ENCODE measurements around the gene KIF18A.

Gene KIF18A

DNA sequence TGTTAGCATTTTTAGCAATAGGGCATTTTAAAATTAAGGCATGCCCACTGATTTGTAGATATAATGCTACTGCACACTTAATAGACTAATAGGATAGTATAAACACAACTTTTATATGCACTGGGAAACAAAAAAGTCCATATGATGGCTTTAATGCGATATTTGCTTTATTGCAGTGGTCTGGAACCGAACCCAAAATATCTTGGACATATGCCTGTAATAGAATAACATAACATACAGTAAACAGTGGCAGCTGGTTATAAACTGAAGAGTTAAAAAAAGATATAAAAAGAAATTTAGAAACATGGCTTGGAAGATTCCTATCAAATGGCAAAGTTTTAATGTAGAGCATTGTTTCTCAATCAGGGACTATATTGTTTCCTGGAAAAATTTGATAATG, 111.9 kb downstream of the KIF18A start:
- DNase-seq (ENCODE audit: low spot score in 2 of 2): no peak
- no peaks in the 10 kb centered on the region for H3K36me3 ChIP-seq (replicated peaks)
- no peaks in the 10 kb centered on the region; the same call in 1 of the 2 replicates for H3K4me1 ChIP-seq
- no peak overlapping the region for H3K4me3 ChIP-seq
- no peaks in the 10 kb centered on the region for H3K9me3 ChIP-seq
- in situ Hi-C loops (cut with MboI; ENCODE audit: low sequenced_read_pairs): no loop called here
- H3K27me3 ChIP-seq (ENCODE audit: low read depth): no peaks in the 10 kb centered on the region

DNA sequence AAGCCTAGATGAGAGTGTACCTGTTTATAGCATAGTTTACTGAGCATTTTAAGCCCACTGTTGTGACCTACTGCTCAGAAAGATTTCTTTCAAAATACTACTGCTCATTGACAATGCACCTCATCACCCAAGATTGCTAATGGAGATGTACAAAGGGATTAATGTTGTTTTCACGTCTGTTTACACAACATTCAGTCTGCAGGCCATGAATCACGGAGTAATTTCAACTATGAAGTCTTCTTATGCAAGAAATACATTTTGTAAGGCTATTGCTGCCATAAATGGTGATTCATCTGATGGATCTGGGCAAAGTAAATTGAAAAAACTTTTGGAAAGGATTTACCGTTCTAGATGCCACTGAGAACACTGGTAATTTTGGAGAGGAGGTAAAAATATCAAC, 112.9 kb downstream of the KIF18A start:
- no peaks in the 10 kb centered on the region; the same call in 1 of the 2 replicates for H3K4me1 ChIP-seq
- H3K36me3 ChIP-seq (replicated peaks): no peaks in the 10 kb centered on the region
- in situ Hi-C loops (cut with MboI; ENCODE audit: low sequenced_read_pairs): no loop called here
- no peak overlapping the region for H3K4me3 ChIP-seq
- H3K9me3 ChIP-seq: no peaks in the 10 kb centered on the region
- DNase-seq (ENCODE audit: low spot score in 2 of 2): no peak
- no peaks in the 10 kb centered on the region for H3K27me3 ChIP-seq (ENCODE audit: low read depth)

DNA sequence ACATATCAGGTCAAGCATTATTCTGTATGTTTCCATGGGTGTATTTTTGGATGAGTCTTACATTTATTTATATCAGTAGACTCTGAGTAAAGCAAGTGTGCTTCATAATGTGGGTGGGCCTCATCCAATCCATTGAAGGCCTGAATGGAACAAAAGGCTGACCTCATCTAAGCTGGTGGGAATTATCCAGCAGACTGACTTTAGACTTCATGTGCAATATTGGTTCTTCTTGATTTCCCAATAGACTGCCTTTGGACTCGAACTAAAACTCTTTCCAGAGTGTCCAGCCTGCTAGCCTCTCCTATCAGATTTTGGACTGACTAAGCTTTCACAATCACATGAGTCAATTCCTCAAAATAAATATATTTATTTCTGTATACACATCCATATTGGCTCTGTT, 116.2 kb downstream of the KIF18A start:
- Histone ChIP-seq H3K36me3 (replicated peaks) (no peaks in the 10 kb centered on the region), H3K9me3 (no peaks in the 10 kb centered on the region), H3K27me3 (ENCODE audit: low read depth) (no peaks in the 10 kb centered on the region), H3K4me1 (no peaks in the 10 kb centered on the region), H3K4me3 (no peak overlapping the region)
- in situ Hi-C loops (cut with MboI; ENCODE audit: low sequenced_read_pairs): no loop called here
- DNase-seq (ENCODE audit: low spot score in 2 of 2): no peak

DNA sequence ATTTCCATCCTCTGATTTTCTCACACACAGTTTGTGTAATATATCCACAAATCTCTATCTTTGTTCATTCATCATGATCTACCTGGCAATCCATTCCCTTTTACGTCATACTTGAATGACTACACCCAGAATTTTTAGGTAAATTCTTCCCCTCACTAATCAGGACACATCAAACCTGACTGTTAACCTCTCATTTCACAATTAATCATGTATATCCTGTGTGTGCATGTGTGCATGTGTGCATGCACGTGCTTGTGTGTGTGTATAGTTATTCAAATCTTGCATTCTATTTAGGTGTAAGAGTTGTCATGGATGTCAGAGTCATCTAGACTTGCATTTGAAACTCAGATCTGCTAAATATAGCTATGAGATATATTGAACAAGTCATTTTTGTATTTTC, 130.4 kb downstream of the KIF18A start:
- Histone ChIP-seq H3K4me3 (no peak overlapping the region), H3K4me1 (no peaks in the 10 kb centered on the region), H3K36me3 (replicated peaks) (no peaks in the 10 kb centered on the region), H3K9me3 (no peaks in the 10 kb centered on the region), H3K27me3 (ENCODE audit: low read depth) (no peaks in the 10 kb centered on the region; the same call in 1 of the 2 replicates)
- in situ Hi-C loops (cut with MboI; ENCODE audit: low sequenced_read_pairs): no loop called here
- no peak for DNase-seq (ENCODE audit: low spot score in 2 of 2)

DNA sequence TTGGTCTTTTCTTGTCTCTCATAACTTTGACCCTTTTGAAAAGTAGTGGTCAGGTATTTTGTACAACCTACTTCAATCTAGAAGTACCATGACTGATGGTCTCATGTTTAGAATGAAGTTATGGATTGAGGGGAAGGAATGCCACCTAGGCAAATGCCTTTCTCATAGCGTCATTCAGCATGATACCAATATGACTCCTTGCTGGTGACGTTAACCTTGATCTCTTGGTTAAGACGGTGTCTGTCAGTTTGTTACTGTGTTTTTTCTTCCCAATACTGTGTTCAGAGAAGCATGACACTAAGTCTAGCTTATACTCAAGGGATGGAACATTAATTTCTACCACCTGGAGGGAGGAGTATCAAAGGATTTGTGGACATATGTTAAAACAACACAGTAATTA, 130.9 kb downstream of the KIF18A start:
- Histone ChIP-seq H3K4me3 (no peak overlapping the region), H3K4me1 (no peaks in the 10 kb centered on the region), H3K36me3 (replicated peaks) (no peaks in the 10 kb centered on the region), H3K9me3 (no peaks in the 10 kb centered on the region), H3K27me3 (ENCODE audit: low read depth) (no peaks in the 10 kb centered on the region; the same call in 1 of the 2 replicates)
- in situ Hi-C loops (cut with MboI; ENCODE audit: low sequenced_read_pairs): no loop called here
- DNase-seq (ENCODE audit: low spot score in 2 of 2): no peak

DNA sequence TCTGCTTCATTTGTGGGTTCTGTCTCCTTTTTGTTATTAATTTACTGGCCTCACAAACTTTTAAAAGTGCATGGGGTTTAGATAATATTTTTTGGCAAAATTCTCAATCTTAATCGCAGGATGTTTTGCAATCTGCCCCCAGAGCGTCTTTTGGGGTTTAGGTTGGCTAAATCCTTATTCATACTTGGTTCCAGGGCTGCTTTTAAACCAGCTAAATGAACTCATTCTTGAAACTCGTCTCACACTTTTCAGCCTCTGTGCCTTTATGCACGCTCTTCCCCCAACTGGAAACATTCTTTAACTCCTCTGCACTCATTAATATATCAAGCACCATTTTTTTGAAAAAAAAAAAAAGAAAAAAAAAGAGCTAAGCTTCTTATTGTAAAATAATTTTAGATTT, 131.7 kb downstream of the KIF18A start:
- Histone ChIP-seq H3K27me3 (ENCODE audit: low read depth) (no peaks in the 10 kb centered on the region; the same call in 1 of the 2 replicates), H3K9me3 (no peaks in the 10 kb centered on the region), H3K4me1 (no peaks in the 10 kb centered on the region), H3K4me3 (no peak overlapping the region), H3K36me3 (replicated peaks) (no peaks in the 10 kb centered on the region)
- no peak for DNase-seq (ENCODE audit: low spot score in 2 of 2)
- in situ Hi-C loops (cut with MboI; ENCODE audit: low sequenced_read_pairs): no loop called here

DNA sequence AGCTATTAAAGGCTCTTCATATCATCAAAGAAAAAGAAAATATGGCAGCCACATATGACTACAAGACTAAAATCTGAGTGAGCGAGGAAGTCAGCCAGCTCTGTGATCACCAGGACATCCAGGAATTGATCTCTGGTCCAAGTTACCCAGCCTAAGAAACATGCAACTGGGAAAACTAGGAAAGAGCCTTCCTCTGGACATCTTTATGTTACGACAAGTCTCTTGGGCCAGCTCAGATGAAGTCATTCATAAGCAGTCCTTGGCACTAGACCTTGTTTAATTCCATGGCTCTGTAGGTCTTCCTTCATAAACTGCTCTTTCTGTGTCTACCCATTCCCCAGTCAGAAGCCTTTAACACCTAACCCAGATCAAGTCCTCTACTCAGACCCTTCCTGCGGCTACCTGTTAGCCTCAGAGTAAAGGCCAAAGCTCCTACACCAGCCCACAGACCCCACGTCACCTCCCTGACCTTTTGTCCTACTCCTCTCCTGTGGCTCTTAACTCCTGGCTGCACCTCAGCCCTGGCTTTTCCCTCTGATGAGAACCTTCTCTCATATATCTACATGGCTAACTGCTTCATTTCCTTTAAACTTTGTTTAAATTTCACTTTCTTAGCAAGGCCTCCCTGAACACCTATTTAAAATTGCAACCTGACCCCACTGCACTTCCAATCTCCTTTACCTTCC, 134.0 kb downstream of the KIF18A start:
- H3K36me3 ChIP-seq (replicated peaks): no peaks in the 10 kb centered on the region
- H3K9me3 ChIP-seq: no peaks in the 10 kb centered on the region
- H3K27me3 ChIP-seq (ENCODE audit: low read depth): no peaks in the 10 kb centered on the region; the same call in 1 of the 2 replicates
- no peak overlapping the region for H3K4me3 ChIP-seq
- H3K4me1 ChIP-seq: no peaks in the 10 kb centered on the region
- in situ Hi-C loops (cut with MboI; ENCODE audit: low sequenced_read_pairs): no loop called here
- DNase-seq (ENCODE audit: low spot score in 2 of 2): no peak

DNA sequence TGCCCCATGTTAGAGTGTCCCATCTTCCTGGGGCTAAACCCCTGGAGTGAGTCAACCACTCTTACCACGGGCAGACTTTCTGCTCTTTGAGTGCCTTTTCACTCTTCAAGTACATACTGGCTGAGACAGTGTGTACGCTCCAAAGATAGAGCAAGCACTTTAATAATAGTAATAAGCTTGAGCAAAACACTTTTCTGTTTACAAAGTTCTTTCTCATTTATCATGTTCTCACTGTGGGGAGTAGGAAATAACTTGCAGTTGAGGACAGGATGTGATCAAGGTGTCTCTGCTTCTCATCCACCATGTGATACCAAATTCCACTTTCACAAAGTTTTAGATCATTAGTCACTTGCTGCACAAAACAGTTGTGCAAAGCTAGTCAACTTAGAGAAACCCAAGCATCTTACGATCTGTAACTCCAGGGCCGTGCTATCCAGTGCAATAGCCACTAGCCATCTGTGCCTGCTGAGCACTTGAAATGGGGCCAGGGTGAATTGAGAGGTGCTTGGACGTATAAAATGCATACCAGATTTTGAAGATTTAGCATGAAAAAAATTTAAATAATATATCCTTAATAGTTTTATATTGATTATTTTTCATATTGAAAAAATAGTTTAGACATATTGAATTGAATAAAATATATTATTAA, 135.3 kb downstream of the KIF18A start:
- H3K4me1 ChIP-seq: no peaks in the 10 kb centered on the region
- DNase-seq (ENCODE audit: low spot score in 2 of 2): no peak
- no peaks in the 10 kb centered on the region; the same call in 1 of the 2 replicates for H3K27me3 ChIP-seq (ENCODE audit: low read depth)
- H3K9me3 ChIP-seq: no peaks in the 10 kb centered on the region
- no peak overlapping the region for H3K4me3 ChIP-seq
- in situ Hi-C loops (cut with MboI; ENCODE audit: low sequenced_read_pairs): no loop called here
- H3K36me3 ChIP-seq (replicated peaks): no peaks in the 10 kb centered on the region

DNA sequence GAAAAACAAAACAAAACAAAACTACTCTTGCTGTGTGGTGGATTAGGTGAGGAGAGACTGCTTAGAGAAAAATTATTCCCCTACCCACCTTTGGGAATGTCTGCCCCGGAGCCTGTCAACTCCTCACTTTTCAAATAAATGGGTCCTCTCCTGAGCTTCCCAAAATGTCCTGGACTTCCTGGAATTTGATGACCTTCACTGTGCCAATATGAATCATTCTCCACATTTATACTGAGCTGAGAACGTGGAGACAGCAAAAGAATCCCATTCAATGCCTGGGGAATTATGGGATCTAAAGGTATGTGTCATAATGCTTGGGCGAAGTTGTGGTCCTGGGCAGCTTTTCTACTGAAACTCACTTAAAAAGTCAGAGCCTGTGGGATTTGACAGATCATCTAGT, 136.8 kb downstream of the KIF18A start:
- no peaks in the 10 kb centered on the region for H3K9me3 ChIP-seq
- H3K4me1 ChIP-seq: no peaks in the 10 kb centered on the region
- no peaks in the 10 kb centered on the region for H3K27me3 ChIP-seq (ENCODE audit: low read depth)
- no peak overlapping the region for H3K4me3 ChIP-seq
- no peak for DNase-seq (ENCODE audit: low spot score in 2 of 2)
- no peaks in the 10 kb centered on the region for H3K36me3 ChIP-seq (replicated peaks)
- in situ Hi-C loops (cut with MboI; ENCODE audit: low sequenced_read_pairs): no loop called here

All from HAP-1 (cell line).